WERI-Rb-1 (cell line): ENCODE data around the gene TOM1L1.

Experiments
- DNase-seq: peaks from one replicate; pipeline ENCODE4 v3.0.0-alpha.2; 2020
- H3K27ac ChIP-seq: fragments of 250-450 bp; sonication (Bioruptor Pico); 2 replicates; pipeline ENCODE4 v1.5.1; 2020; ENCODE audit warnings: mild to moderate bottlenecking, moderate library complexity
- H3K27me3 ChIP-seq: fragments of 250-450 bp; sonication (Bioruptor Pico); 2 replicates; pipeline ENCODE4 v1.5.1; 2021; ENCODE audit warnings: mild to moderate bottlenecking, low read depth, moderate library complexity; ENCODE audit not compliant: insufficient read depth, severe bottlenecking
- H3K36me3 ChIP-seq: fragments of 250-450 bp; sonication (Bioruptor Pico); 2 replicates; pipeline ENCODE4 v1.5.1; 2020; ENCODE audit warnings: mild to moderate bottlenecking, moderate library complexity
- H3K4me3 ChIP-seq: 2 replicates; pipeline ENCODE4 v1.5.1; 2011; ENCODE audit warnings: low read depth, mild to moderate bottlenecking, control low read depth, low read length
- H3K9me3 ChIP-seq: fragments of 250-450 bp; sonication (Bioruptor Pico); 2 replicates; pipeline ENCODE4 v1.5.1; 2021; ENCODE audit warnings: mild to moderate bottlenecking, moderate library complexity; ENCODE audit not compliant: severe bottlenecking
- CTCF ChIP-seq: IDR thresholded peaks from 2 replicates; pipeline ENCODE4 v1.5.1; 2011; ENCODE audit warnings: low read depth, mild to moderate bottlenecking, control low read depth, inconsistent platforms, low read length

The TOM1L1 gene

DNA sequence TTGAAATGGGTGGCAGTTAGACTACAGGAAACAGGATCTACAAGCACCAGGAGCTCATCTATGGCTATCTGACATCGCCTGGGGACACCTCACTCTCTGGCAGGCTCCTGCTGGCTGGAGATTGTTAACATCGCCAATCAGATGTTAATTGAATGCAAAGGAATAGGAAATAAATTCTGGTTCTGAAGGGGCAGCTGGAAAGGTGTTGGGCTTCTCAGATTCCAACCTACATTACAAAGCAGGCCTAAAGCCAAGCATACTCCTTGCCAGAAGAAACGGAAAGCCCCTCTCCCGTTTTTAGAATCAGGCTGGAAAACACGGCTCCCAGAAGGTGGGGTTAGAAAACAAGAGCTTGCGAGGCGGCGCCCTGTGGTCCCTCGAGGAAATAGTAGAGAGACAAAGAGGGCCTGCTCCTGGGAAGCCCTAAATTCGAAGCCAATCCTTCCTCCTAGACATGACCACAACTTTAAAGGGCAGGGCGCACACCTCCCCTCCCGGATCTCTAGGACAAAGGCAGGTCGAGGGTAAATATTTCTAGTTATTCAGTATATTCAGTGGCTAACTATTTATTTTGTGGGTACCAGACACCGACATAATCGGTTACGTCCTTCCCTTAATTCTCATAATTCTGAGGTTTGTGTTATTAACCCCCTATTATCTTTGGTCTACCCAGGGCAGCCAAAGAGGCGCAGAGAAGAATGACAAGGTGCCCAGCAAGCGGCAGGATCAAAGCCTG lies 763 bp upstream of the TOM1L1 start:
- H3K9me3 ChIP-seq = no peaks in the 10 kb centered on the region
- no peak for DNase-seq
- H3K4me3 ChIP-seq = peak overlapping the region; percentile 47
- H3K27ac ChIP-seq = no peak overlapping the region; the same call in 1 of the 2 replicates
- H3K27me3 ChIP-seq = no peaks in the 10 kb centered on the region
- TF ChIP-seq CTCF = no peak
- no peaks in the 10 kb centered on the region for H3K36me3 ChIP-seq

- Histone ChIP-seq H3K36me3 (no peaks in the 10 kb centered on the region), H3K27ac (no peak overlapping the region), H3K4me3 (peak overlapping the region; percentile 47), H3K27me3 (no peaks in the 10 kb centered on the region), H3K9me3 (no peaks in the 10 kb centered on the region)
- TF ChIP-seq CTCF = no peak
- DNase-seq = no peak
Measured at GRCh38 chr17:54901230-54901822, 674 bp downstream of the TOM1L1 start.

DNA sequence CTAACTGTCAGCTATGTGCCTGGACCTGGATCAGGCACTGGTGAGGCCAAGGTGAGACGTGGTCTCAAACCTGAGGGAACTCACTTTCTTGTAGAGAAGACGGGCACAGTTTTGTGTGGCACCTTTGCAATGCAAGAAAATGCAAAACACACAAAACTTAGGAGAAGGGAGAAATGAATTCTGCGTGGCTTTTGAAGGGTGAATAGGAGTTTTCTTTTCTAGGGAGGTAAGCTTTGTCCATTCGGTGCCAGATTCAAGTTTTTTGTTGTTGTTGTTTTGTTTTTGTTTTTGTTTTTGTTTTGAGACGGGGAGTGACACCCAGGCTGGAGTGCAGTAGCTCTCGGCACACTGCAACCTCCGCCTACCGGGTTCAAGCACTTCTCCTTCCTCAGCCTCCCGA lies 1.4 kb downstream of the TOM1L1 start:
- Histone ChIP-seq H3K27ac (no peak overlapping the region), H3K36me3 (no peaks in the 10 kb centered on the region), H3K4me3 (no peak overlapping the region), H3K9me3 (no peaks in the 10 kb centered on the region), H3K27me3 (no peaks in the 10 kb centered on the region)
- no peak for DNase-seq
- no peak for TF ChIP-seq CTCF

GRCh38 chr17:54902611-54903010 lies 2.0 kb downstream of the TOM1L1 start:
- H3K9me3 ChIP-seq = no peaks in the 10 kb centered on the region
- no peaks in the 10 kb centered on the region for H3K27me3 ChIP-seq
- H3K36me3 ChIP-seq = no peaks in the 10 kb centered on the region
- no peak for TF ChIP-seq CTCF
- H3K27ac ChIP-seq = no peak overlapping the region
- no peak for DNase-seq
- H3K4me3 ChIP-seq = no peak overlapping the region

GRCh38 chr17:54903375-54903774 lies 2.7 kb downstream of the TOM1L1 start:
- Histone ChIP-seq H3K27me3 (no peaks in the 10 kb centered on the region), H3K27ac (no peak overlapping the region), H3K36me3 (no peaks in the 10 kb centered on the region), H3K4me3 (no peak overlapping the region), H3K9me3 (no peaks in the 10 kb centered on the region)
- no peak for TF ChIP-seq CTCF
- no peak for DNase-seq

- H3K27ac ChIP-seq = no peak overlapping the region
- no peak overlapping the region for H3K4me3 ChIP-seq
- no peak for TF ChIP-seq CTCF
- no peak for DNase-seq
- H3K27me3 ChIP-seq = no peaks in the 10 kb centered on the region
- no peaks in the 10 kb centered on the region for H3K36me3 ChIP-seq
- no peaks in the 10 kb centered on the region for H3K9me3 ChIP-seq
Measured at GRCh38 chr17:54906683-54907082, 6.0 kb downstream of the TOM1L1 start.
